HepG2 (cell line): Measurements from ENCODE around the gene HSPA1L. TPM values are rescaled to one million over a fixed set of nuclear protein-coding genes. Genes with fewer than 3 reads are reported as not detected.

Source experiments
- ATAC-seq: fragments of 200-7000 bp; cut with Tn5 transposase; 3 replicates; pipeline ENCODE4 v1.9.1; 2020; ENCODE audit warnings: mild to moderate bottlenecking, moderate library complexity
- BruUV-seq: library from RNA; stranded (reverse); fragments of 400-500 nt; replicated peaks from 2 replicates; lab custom pipeline; 2021; lab: Mats Ljungman, UMichigan
- CTCF ChIA-PET: fragments of 300-600 bp; formaldehyde crosslinking; extraction: SDS; loops from one replicate; lab custom pipeline; 2021; ENCODE audit warnings: low total read pairs, inconsistent platforms, low intra/inter-chr PET ratio; lab: Yijun Ruan, JAX
- POLR2A ChIA-PET: fragments of 350-600 bp; sonication (Branson Sonifier 250); formaldehyde crosslinking; loops from one replicate; lab custom pipeline; 2020; ENCODE audit warnings: antibody characterized with exemption, inconsistent platforms; lab: Yijun Ruan, JAX
- DNase-seq: peaks from one replicate; pipeline ENCODE4 v3.0.0-alpha.2; 2015; ENCODE audit warnings: low spot score
- FAIRE-seq: peaks from 3 replicates; lab custom pipeline; 2011; peaks lifted over from hg19 to GRCh38; lab: Jason Lieb, UNC
- H2AFZ ChIP-seq: one replicate; pipeline ENCODE4 v1.6.1; 2011; ENCODE audit warnings: low read length, inconsistent platforms
- H3K27ac ChIP-seq: fragments of 300-600 bp; 3 replicates; pipeline ENCODE4 v1.8.0; 2011; ENCODE audit warnings: mixed run types, mild to moderate bottlenecking, mixed read lengths, low read length, inconsistent platforms; ENCODE audit not compliant: insufficient read depth; ENCODE audit errors: extremely low read length
- H3K27me3 ChIP-seq, 2 experiments: fragments of 200-600 bp in 1 of 2; 2 replicates in 1 of 2; 3 replicates in 1 of 2; pipeline versions ENCODE4 v1.6.0 to v1.8.0; 2011; ENCODE audit warnings: low read length in 2 of 2, mild to moderate bottlenecking in 2 of 2, moderate library complexity in 2 of 2, inconsistent platforms in 1 of 2; ENCODE audit not compliant: insufficient read depth in 2 of 2, control insufficient read depth in 1 of 2
- H3K36me3 ChIP-seq, 2 experiments: fragments of 200-600 bp in 1 of 2; replicated peaks in 1 of 2; 2 replicates in 1 of 2; 3 replicates in 1 of 2; pipeline versions ENCODE4 v1.5.1 to v1.8.0; 2011; ENCODE audit warnings: low read length in 2 of 2, inconsistent platforms in 1 of 2; ENCODE audit not compliant: insufficient read depth in 2 of 2, control insufficient read depth in 1 of 2
- H3K4me1 ChIP-seq: 2 replicates; pipeline ENCODE4 v1.5.1; 2012; ENCODE audit warnings: low read length, inconsistent platforms; ENCODE audit not compliant: insufficient read depth
- H3K4me2 ChIP-seq: 2 replicates; pipeline ENCODE4 v1.6.0; 2011; ENCODE audit warnings: low read depth, low read length, inconsistent platforms
- H3K4me3 ChIP-seq, 3 experiments: fragments of 200-600 bp in 1 of 3; sonication (generic), shearing (Covaris generic) in 1 of 3; replicated peaks in 1 of 3; 2 replicates each; pipeline ENCODE4 v1.5.1; 2011 to 2016; ENCODE audit warnings: low read length in 3 of 3, inconsistent platforms in 2 of 3, low read depth in 2 of 3, mild to moderate bottlenecking in 2 of 3, control low read depth in 1 of 3, mixed read lengths in 1 of 3; ENCODE audit not compliant: insufficient read depth in 1 of 3
- H3K79me2 ChIP-seq: one replicate; pipeline ENCODE4 v1.6.1; 2011; ENCODE audit warnings: low read length, inconsistent platforms; ENCODE audit not compliant: insufficient read depth
- H3K9ac ChIP-seq: 2 replicates; pipeline ENCODE4 v1.6.0; 2011; ENCODE audit warnings: mild to moderate bottlenecking, low read depth, low read length, inconsistent platforms; ENCODE audit not compliant: insufficient read depth
- H3K9me3 ChIP-seq: 2 replicates; pipeline ENCODE4 v1.5.1; 2012; ENCODE audit warnings: mild to moderate bottlenecking, low read length
- H4K20me1 ChIP-seq: 2 replicates; pipeline ENCODE4 v1.6.0; 2011; ENCODE audit warnings: inconsistent platforms, mild to moderate bottlenecking, low read length, moderate library complexity; ENCODE audit not compliant: insufficient read depth
- CBX2 ChIP-seq, 2 experiments: fragments of 200-600 bp in 1 of 2; sonication (generic); formaldehyde crosslinking in 1 of 2; IDR thresholded peaks; 2 replicates each; pipeline versions ENCODE4 v1.7.0 to v1.8.1; 2018 to 2022; ENCODE audit warnings: low read depth in 2 of 2, low read length in 1 of 2, mild to moderate bottlenecking in 1 of 2, missing genetic modification reagents in 1 of 2
- DPF2 ChIP-seq: sonication (generic); formaldehyde crosslinking; IDR thresholded peaks from 2 replicates; pipeline ENCODE4 v1.4.0; 2020; ENCODE audit warnings: mild to moderate bottlenecking, low read depth, missing genetic modification reagents, borderline replicate concordance
- KDM4B ChIP-seq: sonication (generic); formaldehyde crosslinking; IDR thresholded peaks from 2 replicates; pipeline ENCODE4 v1.4.0; 2020; ENCODE audit warnings: missing genetic modification reagents
- MEIS2 ChIP-seq: sonication (generic); formaldehyde crosslinking; IDR thresholded peaks from 2 replicates; pipeline ENCODE4 v1.9.0; 2021; ENCODE audit warnings: mild to moderate bottlenecking, missing genetic modification reagents
- NCOR1 ChIP-seq: fragments of 200-600 bp; sonication (generic); IDR thresholded peaks from 2 replicates; pipeline ENCODE4 v1.7.0; 2017; ENCODE audit warnings: antibody characterized with exemption, low read length, borderline replicate concordance
- NFE2L2 ChIP-seq: fragments of 150-350 bp; IDR thresholded peaks from 2 replicates; pipeline ENCODE4 v1.6.1; 2014; ENCODE audit warnings: low read length
- SP4 ChIP-seq: sonication (generic); formaldehyde crosslinking; IDR thresholded peaks from 2 replicates; pipeline ENCODE4 v1.8.1; 2023; ENCODE audit warnings: mild to moderate bottlenecking, missing genetic modification reagents
- ZBTB7A ChIP-seq: sonication (generic); formaldehyde crosslinking; IDR thresholded peaks from 2 replicates; pipeline ENCODE4 v1.8.0; 2022; ENCODE audit warnings: mild to moderate bottlenecking, missing genetic modification reagents
- ZNF10 ChIP-seq: sonication (generic); formaldehyde crosslinking; IDR thresholded peaks from 2 replicates; pipeline ENCODE4 v1.4.0; 2020; ENCODE audit warnings: mild to moderate bottlenecking, low read depth, missing genetic modification reagents, borderline replicate concordance
- ZNF282 ChIP-seq: fragments of 450-650 bp; IDR thresholded peaks from 2 replicates; pipeline ENCODE4 v1.6.1; 2018; ENCODE audit not compliant: partially characterized antibody
- ZNF660 ChIP-seq: sonication (generic); formaldehyde crosslinking; IDR thresholded peaks from 2 replicates; pipeline ENCODE4 v1.5.1; 2020; ENCODE audit warnings: mild to moderate bottlenecking, low read depth, missing genetic modification reagents, borderline replicate concordance
- ZNF674 ChIP-seq: sonication (generic); formaldehyde crosslinking; IDR thresholded peaks from 2 replicates; pipeline ENCODE4 v1.5.0; 2020; ENCODE audit warnings: low read depth, mild to moderate bottlenecking, missing genetic modification reagents
- WGBS: methylation state at CpG from one replicate; pipeline ENCODE4 v1.1.6; 2017; ENCODE audit warnings: low lambda C conversion rate; 5-methylcytosine and 5-hydroxymethylcytosine counted together
- in situ Hi-C: cut with HindIII; loops from 2 replicates; pipeline ENCODE4 v1.10.0; 2017; ENCODE audit warnings: low pct_unique_long_range_greater_than_20kb; ENCODE audit not compliant: extremely low pct_ligation_motif_present
- intact Hi-C: fragments of 100-400 bp; cut with micrococcal nuclease; formaldehyde crosslinking; loops from one replicate; pipeline ENCODE4 v1.10.0; 2022; ENCODE audit not compliant: unreplicated experiment
- polyA plus RNA-seq, 8 experiments: library from polyadenylated mRNA; depleted of rRNA in 3 of 8; stranded (reverse) in 7 of 8; unstranded in 1 of 8; fragments of >200 nt; fragmentation: Illumina TruSeq in 4 of 8; extraction: Trizol in 4 of 8; gene quantifications; 2 replicates each; pipeline versions ENCODE4 v1.2.1 to v1.2.3, GENCODE V29; 2011 to 2016; ENCODE audit warnings: low read depth in 4 of 8, missing spikeins in 1 of 8, mixed read lengths in 1 of 8; ENCODE audit not compliant: insufficient read depth in 1 of 8
- total RNA-seq, 5 experiments: library from RNA; depleted of rRNA; stranded (reverse); fragments of >200 nt; fragmentation: Illumina TruSeq; extraction: Trizol; gene quantifications; 2 replicates each; pipeline ENCODE4 v1.2.3, GENCODE V29; 2016; ENCODE audit warnings: low read depth in 1 of 5
- TF ChIP-seq, protein P1 (sequence below): sonication (generic); formaldehyde crosslinking; conservative IDR thresholded peaks from 2 replicates; pipeline ENCODE4 v1.8.1; 2023; ENCODE audit warnings: missing genetic modification reagents
- TF ChIP-seq, protein P2 (sequence below): sonication (generic); formaldehyde crosslinking; IDR thresholded peaks from 2 replicates; pipeline ENCODE4 v1.4.0; 2020; ENCODE audit warnings: missing genetic modification reagents

The HSPA1L gene
- total and polyA plus RNA-seq, 2 of the 13 experiments (the other 11 are each of a cell fraction or from before 2014, with no cell fraction given) = 0.55 to 1.0 TPM

DNA sequence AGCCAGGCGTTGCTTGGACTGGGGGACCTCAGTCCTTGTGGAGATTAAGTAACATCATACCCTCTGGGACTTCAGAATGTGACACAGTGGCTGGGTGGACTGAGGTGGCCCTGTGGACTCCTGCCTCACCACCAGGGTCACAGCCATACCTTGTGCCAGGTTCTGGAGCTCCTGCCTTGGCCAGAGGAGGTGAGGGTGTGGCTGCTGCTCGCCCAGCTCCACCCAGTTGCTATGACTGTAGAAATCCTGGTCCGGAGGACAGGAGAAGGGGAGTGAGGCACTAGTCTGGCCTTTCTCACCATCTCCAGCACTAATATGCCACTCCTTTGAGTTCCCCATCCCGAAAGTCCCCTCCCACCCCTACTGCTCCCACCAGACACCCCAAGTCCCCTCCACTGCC, 39.9 kb downstream of the HSPA1L start:
- Histone ChIP-seq H3K4me1 (peaks cover 59% of the 10 kb centered on the region), H3K27me3 (no peaks in the 10 kb centered on the region), H4K20me1 (no peaks in the 10 kb centered on the region), H3K9ac (peak overlapping the region; percentile 62; the same call in 1 of the 2 replicates), H3K79me2 (no peaks in the 10 kb centered on the region), H3K4me2 (peak overlapping the region; percentile 88), H3K36me3 (peaks cover 7% of the 10 kb centered on the region in 2 experiments; a peak in 4 of 5 replicates), H3K4me3 (peak overlapping the region in 2 of 3 experiments; percentile 35 to 72; a peak in 4 of 6 replicates), H3K27ac (no peak overlapping the region), H2AFZ (no peak overlapping the region)
- ChIA-PET POLR2A (interaction anchor here (0.9 to 9.0 kb wide), 20 partner anchors 9 to 176 kb away, joined by 3 to 279 read pairs (median 6); partner anchors contain the start of genes ABHD16A, APOM, BAG6 and CLIC1), CTCF (no interaction called here)
- 28% methylated on average over 3 of the region's 4 CpGs for WGBS
- in situ Hi-C loops (no loop called here), intact Hi-C loops (loop anchor here (10.0 kb wide), 1 partner anchor 150 kb away; the partner anchor contains the start of gene C2)
- BruUV-seq = no TSS peak
- DNase-seq = no peak
- ATAC-seq = peak; percentile 30
- FAIRE-seq = peak; percentile 37
- TF ChIP-seq ZNF674 (CRISPR knock-in tag) = no peak
- TF ChIP-seq, protein P1, sequence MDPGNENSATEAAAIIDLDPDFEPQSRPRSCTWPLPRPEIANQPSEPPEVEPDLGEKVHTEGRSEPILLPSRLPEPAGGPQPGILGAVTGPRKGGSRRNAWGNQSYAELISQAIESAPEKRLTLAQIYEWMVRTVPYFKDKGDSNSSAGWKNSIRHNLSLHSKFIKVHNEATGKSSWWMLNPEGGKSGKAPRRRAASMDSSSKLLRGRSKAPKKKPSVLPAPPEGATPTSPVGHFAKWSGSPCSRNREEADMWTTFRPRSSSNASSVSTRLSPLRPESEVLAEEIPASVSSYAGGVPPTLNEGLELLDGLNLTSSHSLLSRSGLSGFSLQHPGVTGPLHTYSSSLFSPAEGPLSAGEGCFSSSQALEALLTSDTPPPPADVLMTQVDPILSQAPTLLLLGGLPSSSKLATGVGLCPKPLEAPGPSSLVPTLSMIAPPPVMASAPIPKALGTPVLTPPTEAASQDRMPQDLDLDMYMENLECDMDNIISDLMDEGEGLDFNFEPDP (CRISPR knock-in tag) = peak; percentile 95
- no peak for TF ChIP-seq KDM4B (CRISPR knock-in tag)
- TF ChIP-seq NFE2L2 = no peak
- no peak for TF ChIP-seq ZBTB7A (CRISPR knock-in tag)
- TF ChIP-seq NCOR1 = no peak
- TF ChIP-seq CBX2 (IDR thresholded peaks at IDR 0.05; ENCODE audit: low read depth, low read length) = no peak
- no peak for TF ChIP-seq CBX2 (CRISPR knock-in tag; IDR thresholded peaks at IDR 0.05; ENCODE audit: low read depth)
- no peak for TF ChIP-seq ZNF282
- TF ChIP-seq ZNF660 (CRISPR knock-in tag) = no peak
- no peak for TF ChIP-seq DPF2 (CRISPR knock-in tag)
- TF ChIP-seq MEIS2 (CRISPR knock-in tag) = no peak
- TF ChIP-seq SP4 (CRISPR knock-in tag) = no peak
- no peak for TF ChIP-seq ZNF10 (CRISPR knock-in tag)
- TF ChIP-seq, protein P2, sequence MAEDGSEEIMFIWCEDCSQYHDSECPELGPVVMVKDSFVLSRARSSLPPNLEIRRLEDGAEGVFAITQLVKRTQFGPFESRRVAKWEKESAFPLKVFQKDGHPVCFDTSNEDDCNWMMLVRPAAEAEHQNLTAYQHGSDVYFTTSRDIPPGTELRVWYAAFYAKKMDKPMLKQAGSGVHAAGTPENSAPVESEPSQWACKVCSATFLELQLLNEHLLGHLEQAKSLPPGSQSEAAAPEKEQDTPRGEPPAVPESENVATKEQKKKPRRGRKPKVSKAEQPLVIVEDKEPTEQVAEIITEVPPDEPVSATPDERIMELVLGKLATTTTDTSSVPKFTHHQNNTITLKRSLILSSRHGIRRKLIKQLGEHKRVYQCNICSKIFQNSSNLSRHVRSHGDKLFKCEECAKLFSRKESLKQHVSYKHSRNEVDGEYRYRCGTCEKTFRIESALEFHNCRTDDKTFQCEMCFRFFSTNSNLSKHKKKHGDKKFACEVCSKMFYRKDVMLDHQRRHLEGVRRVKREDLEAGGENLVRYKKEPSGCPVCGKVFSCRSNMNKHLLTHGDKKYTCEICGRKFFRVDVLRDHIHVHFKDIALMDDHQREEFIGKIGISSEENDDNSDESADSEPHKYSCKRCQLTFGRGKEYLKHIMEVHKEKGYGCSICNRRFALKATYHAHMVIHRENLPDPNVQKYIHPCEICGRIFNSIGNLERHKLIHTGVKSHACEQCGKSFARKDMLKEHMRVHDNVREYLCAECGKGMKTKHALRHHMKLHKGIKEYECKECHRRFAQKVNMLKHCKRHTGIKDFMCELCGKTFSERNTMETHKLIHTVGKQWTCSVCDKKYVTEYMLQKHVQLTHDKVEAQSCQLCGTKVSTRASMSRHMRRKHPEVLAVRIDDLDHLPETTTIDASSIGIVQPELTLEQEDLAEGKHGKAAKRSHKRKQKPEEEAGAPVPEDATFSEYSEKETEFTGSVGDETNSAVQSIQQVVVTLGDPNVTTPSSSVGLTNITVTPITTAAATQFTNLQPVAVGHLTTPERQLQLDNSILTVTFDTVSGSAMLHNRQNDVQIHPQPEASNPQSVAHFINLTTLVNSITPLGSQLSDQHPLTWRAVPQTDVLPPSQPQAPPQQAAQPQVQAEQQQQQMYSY (CRISPR knock-in tag) = peak; percentile 79
- TF ChIP-seq, all 625 proteins: peak for 2
- no peaks in the 10 kb centered on the region for H3K9me3 ChIP-seq
